Occipital lobe (tissue), 2 donors: Measurements from ENCODE around the gene MEGF11. TPM values are rescaled to one million over a fixed set of nuclear protein-coding genes. Genes with fewer than 3 reads are reported as not detected.
"Not testable (repeated sequence)": the region's sequence is repeated elsewhere in the genome, so short reads cannot be mapped to it uniquely, and the experiment has no call there.

Experiments used
- DNase-seq: peaks from one replicate; lab custom pipeline; 2025; lab: John Stamatoyannopoulos, UW
- total RNA-seq: library from RNA; depleted of rRNA; stranded (reverse); fragments of >200 nt; gene quantifications from one replicate; pipeline ENCODE4 v1.2.3, GENCODE V29; 2014

MEGF11 gene
- total RNA-seq, 1 donor from 2014 or later = 0.78 TPM

DNA sequence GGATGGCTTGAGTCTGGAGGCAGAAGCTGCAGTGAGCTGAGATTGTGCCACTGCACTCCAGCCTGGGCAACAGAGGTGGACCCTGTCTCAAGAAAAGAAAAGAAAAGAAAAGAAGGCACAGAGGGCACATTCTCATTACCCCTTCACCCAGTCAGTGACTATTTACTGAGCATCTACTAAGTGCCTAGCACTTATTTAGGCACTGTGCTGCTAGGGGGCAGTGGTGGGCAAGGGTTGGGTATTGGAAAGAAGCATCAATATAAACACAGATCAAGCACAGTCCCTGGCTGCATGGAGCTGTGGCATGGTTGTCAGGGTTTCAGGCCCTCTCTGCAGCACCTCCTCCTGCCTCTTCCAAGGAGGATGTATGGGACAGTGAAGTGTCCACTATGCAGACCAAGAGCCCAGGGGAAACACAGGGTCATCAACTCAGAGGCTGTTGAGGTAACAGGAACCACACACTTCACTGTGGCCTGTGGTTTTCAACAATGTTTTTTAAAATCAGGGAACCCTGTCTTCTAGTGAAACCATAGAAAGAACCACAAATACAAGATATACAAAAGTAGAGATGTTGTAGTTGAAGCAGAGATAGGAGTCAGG lies 245.8 kb downstream of the MEGF11 start:
- DNase-seq = no peak

DNA sequence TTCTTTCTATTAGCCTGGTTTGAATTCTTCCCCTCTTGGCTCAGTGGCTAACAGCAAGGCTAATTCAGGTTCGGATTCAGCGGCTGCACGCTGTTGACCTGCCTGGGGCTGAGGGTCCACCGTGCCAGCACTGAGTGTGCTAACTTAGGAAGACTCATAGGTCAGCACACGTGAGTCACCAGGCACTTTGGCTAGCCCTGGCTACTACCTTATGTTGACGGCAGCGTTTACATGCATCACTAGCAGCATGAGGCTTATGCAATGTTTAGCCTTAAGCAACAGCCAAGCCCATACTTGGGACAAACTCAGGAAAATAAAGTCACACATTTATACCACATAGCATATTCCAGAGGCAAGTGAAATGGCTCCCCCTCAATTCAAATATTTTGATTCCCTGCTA lies 246.6 kb downstream of the MEGF11 start:
- DNase-seq = no peak

DNA sequence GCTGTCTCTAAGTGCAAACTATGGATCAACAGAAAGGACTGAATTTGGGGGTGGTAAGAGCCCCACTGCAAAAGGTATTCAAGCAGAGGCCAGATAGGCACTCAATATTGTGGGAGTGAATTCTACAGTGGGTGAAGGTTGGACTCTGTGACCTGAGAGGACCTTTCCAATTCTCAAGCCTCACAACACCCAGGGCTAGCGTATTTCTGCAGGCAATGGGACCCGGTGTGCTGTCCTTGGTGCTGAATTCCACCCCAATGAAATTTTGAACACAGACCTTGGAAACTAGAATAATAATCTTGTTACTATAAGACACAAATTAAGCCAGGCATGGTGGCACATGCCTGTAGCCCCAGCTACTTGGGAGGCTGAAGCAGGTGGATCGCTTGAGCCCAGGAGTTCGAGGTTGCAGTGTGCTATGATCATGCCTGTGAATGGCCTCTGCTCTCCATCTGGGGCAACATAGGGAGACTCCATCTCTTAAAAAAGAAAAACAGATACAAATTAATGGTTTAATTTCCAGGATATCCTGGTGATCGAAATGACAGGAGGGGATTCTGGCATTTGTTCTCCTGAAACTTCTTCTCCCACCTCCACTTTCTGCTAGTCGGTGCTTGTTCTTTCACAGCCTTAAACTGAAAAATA lies 248.8 kb downstream of the MEGF11 start:
- no peak for DNase-seq

DNA sequence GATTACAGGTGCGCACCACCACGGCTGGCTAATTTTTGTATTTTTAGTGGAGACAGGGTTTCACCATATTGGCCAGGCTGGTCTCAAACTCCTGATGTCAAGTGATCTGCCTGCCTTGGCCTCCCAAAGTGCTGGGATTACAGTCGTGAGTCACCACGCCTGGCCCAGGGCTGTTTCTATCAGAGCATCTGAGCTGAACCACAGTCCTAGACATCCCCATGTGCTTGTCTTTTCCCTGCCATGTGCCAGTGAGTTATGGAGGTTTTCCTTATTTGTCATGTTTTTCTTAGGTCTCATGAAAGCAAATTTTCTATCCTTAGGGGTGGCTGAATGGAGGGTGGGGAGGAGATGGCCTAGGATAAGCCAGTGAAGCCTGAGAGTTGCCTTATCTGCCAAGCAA lies 250.4 kb downstream of the MEGF11 start:
- DNase-seq = not testable (repeated sequence)

DNA sequence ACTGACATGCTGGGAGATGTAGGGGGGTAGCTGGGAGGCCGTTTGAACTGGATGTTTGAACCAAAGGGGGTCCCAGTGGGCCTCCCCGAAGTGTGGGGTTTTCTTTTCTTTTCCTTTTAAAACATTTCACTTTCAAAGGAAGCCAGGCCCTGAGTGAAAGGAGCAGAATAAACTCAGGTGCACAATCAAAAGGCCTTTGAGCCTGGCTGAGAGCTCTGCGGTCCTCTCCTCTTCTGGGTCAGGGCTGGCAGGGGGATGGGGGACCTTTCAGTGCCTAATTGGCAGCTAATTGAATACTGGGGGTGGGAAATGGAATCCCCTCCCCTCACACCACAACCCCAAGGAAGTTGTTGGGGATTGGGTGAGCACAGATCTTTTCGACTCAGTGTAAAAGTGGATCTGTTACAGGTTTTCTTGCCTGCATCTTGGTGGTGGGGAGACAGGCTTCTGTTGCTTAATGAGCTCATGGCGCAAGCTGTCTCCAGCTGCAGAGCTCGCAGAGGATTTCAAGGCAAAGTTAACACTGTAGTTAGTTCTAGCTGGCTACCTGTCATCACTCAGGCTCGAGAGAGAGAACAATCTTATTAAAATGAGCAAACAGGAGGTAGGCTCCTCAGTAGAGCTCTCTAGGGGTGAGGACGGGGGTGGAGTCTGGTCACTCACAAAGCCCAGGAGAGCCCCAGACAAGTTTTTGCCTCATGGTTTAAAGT lies 251.7 kb downstream of the MEGF11 start:
- DNase-seq = no peak

DNA sequence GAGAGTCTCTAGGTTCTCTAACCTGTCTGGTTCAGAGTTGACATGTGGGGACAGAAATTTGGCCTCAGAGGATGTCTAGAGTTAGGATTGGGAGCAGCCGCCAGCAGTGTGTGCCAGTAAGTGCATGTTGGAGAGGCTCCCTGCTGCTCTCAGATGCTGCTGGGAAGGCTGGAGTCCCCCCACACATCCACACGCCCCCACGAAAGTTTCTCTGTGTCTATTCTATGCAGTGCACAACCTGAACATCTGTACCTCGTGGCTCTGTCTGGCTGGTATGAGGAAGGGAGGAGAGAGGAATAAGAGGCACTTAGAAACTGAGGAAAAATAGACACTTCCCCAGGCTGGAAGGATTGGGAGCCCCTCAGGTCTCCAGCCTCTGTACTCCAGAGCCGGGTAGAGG lies 252.5 kb downstream of the MEGF11 start:
- DNase-seq = no peak

DNA sequence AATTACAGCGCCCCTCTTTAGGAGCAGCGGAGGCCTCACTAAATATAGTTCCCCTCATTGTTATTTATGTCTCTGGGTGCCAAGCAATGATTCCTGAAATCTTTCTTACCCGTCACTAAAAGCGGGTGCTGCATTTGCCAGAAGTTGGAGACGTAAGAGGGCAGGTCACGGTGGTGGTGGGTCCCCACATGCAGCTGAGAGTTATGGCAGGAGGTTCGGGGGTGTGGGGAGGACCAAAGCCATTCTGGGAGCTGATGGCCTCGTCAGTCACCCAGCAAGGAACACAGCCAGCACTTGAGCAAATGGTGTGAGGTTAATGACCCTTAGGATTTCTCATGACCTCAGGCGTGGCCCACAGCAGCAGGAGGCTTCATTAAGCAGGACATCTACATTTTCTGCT lies 255.1 kb downstream of the MEGF11 start:
- DNase-seq = no peak

DNA sequence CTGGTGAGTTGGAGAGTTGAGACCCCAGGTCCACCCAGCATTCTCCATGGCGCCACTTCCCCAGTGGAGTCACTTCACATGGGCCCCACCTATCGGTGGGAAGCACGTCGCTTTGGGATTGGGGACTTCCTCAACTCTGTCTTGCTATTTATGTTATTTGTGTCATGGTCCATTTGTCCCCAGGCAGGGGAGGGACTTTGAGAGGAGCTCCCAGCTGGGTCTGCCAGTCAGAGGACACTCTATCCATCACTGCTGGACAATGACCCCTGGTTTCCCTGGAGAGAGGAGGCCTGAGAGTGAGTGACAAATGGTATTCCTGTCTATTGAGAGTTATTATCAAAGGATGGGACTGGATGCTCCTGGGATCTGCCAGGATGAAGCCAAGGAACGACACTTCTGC lies 256.6 kb downstream of the MEGF11 start:
- no peak for DNase-seq

DNA sequence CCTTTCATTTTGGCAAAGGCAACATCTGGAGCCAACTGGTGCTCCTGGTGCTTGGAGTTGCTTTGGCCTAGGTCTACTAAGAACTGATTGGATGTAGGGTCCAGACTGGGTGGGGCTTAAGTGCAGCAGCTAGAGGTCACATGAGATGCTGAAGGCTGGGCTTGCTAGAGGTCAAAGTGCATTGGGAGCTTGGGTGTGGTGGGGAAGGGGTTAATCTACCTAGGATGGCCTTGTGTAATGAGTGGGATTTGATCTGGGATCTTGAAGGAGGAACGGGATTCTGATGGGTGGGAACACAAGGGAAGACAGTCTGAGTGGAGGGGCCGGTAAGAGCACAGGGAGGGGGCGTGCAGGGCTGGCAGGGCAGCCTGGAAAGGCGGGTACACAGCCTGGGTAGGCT lies 258.7 kb downstream of the MEGF11 start:
- DNase-seq = no peak

DNA sequence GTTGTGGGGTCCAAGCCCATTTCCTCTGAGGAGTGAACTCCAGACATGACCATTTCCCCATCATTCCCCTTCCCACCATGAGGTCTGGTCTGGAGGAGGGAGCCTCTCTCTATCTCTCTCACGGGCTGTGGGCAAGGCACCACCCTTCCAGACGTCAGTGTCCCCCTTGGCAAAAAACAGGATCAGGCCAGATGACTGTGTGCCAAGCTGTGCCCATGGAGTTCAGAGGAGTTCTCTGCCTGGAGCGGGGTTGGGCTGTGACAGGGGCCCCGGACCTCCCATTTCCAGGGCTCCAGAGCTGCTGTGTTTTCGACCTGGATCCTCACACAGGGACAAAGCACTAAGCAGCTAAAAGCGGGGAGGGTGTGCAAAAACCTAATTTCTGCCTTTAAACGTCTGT lies 259.8 kb downstream of the MEGF11 start:
- DNase-seq = no peak

DNA sequence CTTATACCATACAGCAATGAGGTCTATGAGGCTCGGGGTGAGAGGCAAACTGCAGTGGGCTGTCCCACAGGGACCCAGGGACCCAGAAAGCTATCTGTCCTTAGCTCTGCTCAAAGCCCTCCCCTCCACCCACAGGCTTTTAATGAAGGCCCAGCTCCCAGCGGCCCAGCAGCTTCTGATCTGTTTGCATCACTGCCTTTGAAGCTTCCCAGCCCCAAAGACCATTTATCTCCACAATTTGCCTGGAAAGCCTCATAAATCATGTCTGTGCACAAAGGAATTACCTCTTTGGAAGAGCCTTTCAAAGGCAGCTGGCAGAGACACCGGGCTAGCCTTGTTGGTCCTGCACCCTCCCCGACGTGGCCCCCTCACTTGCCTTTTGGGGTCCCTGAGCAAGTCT lies 260.3 kb downstream of the MEGF11 start:
- no peak for DNase-seq

DNA sequence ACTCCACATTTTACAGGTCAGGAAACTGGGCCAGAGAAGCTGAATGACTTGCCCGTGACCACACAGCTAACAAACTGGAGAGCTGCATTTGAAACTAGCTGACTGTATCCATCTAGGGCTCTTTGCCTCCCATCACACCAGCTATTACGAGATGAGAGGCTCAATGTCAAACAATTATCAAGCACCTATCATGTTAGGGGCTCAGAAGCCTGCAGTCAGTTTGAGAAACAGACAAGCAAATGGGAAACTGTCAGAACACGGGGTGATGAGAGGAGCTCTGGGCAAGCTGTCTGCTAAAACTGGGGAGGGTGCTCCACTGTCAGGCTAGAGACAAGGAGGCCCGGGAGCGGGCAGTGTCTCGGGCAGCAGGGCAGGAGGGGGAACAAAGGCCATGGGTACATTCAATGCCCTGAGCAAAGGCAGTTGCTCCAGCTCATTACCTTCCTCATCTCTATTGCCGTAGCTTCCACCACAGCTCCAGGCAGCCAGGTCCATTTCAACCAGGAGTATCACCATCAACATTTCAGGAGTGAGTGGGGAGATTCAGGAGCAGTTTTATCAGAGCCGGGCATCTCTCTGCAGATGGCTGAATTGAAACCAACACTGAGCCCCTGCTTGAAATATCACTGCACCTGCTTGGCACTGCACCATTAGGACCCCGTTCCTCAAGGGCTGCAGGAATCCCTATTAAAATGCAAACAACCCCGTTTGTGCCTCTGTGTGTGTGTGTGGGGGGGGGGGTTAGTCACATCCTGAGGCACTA lies 261.6 kb downstream of the MEGF11 start:
- no peak for DNase-seq

DNA sequence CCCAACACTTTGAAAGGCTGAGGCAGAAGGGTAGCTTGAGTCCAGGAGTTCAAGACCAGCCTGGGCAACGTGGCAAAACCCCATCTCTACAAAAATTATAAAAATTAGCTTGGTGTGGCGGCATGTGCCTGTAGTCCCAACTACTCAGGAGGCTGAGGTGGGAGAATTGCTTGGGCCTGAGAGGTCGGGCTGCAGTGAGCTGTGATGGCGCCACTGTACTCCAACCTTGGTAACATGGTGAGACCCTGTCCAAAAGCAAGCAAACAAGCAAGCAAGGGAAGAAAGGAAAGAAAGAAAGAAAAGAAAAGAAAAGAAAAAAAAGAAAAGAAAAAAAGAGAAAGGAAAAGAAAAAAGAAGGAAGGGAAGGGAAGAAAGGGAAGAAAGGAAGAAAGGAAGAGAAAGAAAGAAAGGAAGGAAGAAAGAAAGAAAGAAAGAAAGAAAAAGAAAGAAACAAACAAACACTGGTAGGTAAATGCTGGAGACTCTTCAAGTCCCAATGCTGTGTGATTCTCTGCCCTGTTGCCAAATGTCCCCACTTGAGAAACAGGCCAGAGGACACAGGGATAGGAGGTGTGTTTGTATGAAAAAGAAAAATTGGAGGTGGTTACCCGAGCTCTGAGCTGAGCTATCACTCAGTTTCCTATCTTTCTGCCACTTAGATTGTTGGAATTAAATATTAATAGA lies 263.1 kb downstream of the MEGF11 start:
- no peak for DNase-seq

DNA sequence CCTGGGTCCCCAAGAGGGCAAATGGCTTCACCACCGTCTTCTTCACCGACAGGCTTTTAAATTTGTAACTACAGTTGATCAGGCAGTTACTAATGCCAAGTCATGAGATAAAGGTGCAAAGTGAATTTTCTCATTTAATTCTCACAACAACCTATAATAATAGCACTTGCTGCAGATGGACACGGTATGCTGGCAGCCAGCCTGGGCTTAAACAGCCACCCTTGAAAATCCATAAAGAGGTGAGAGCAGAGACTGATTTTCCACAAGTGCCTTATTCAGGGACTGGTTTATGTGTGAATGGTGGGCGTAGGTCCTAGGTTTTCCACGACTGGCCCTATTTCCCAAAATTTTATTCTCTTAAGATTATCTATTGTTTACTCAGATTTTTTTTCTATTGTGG lies 266.4 kb downstream of the MEGF11 start:
- no peak for DNase-seq

DNA sequence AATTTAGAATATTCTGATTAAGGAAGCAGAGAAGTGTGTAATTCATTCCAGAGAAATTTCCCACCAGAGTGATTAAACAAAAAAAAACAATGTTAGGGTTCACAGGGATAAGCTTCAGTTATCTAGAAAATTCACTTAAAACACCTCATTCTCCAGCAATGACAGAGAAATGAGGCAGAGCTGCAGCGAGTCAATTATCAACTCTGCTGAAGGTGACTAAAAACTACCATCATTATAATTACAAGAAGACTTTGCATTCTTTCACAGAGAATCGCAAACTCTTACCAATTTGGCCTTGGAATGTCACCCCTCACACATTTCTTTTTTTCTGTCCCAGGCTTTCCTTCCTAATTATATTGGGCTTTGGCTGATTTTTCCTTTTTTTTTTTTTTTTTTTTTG lies 267.1 kb downstream of the MEGF11 start:
- no peak for DNase-seq

DNA sequence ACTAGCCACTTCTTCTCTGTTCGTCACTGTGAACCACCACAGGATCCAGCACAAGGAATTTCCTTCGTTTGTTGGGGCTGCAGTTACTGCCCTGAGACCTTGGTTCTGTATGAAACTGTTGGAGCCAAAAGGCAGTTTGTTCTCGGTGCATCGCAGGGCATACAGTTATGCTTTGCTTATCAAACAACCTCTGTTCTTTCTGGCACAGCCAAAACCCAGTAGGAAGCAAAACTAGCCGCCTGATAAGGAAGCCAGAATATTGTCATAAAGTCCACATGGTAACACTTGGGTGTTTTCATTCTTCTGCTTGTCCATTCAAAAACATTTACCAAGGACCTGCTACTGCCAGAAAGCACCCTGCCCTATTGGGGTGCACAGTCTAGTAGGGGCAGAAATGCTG lies 268.2 kb downstream of the MEGF11 start:
- DNase-seq = no peak

DNA sequence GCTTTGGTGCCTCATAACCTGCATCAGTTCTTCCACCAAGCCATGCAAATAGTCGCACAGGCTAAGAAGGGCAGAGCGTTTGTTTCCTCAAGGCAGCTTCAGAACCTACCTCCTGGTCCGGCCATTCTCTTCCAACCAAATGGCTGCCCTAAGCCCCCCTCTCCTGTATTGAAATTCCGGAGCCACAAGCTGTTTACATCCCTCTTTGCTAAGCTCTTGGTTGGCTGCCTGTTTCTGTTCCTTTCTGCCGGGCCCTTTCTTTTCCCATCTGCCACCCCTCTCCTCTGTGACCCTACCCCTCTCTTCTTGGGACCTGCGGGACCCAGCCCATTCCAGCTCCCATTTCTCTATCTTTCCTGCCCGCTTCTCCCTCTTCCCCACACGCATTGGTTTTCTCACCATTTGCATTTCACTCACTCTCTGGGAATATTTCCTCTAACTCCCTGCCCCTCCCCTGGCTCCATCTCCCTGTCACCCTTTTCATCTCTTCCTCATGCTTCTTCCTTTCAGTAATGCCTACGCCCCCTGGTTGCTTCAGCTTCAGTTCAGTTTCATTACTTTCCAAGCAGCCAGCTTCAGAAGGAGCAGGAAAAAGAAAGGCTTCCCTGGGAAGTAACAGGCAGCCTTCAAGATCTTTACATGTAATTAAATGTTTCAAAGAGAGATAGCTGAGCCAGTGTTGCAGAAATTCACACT lies 270.8 kb downstream of the MEGF11 start:
- DNase-seq = no peak

DNA sequence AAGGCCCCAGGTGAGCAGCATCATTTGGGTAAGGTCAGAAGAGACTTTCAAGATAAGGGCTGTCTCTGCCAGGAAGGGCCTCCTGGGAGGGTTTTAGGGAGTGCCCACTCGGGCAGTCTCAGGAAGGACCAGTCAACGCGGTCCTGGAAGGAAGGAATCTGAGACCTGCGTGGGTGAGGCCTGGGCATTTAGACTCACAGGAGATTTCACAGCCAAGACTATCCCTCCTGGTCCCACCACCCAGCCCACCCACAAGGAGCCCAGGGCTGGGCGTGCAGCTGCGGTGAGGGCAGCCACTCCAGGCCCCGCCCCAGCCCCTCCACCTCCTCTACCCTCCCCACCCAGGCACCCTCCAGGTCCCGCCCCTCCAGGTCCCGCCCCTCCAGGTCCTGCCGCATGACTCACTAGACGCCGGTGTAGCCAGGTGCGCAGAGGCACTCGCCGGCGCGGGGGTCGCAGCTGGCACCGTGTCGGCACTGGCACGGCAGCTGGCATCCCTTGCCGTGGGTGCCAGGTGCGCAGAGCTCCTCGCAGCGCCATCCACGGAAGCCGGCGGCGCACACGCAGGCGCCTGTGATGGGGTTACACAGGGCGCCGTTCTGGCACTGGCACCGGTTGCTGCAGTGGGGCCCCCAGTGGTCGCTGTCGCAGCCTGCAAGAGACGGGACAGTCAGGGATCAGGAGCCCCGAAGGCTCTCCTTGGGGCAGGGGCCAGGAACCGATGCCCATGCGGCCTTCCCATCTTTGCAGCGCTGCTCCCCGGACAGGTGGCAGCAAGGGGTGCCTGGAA lies 271.5 kb downstream of the MEGF11 start:
- peak; percentile 21 for DNase-seq

DNA sequence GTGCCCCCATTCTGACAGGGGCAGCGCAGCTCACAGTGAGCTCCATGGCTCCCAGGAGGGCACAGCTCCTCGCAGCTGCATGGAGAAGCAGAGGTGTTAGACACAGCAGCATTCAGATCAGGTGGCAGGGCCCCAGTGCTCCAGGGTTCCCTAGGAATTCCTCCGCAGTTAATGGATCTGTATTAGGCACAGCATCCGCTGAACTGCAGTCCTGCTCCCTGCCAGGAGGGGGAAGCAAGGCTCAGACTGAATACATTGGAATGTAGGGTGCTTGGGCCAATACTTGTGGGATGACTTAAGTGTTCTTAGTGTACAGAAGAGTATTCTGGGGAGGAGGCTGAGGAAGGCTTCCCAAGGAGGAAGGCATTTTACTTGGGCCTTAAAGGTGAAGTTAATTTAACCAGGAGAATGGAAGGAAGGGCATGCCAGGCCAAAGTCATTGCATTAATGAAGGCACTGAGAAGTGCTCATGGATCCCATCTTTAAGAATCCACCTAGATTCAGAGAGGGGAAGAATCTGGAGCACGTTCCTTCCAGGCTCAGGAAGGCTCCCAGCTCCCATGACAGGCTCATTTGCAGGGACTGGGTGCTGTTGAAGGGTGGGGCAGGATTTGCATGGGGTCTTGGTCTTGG lies 272.6 kb downstream of the MEGF11 start:
- DNase-seq = no peak

DNA sequence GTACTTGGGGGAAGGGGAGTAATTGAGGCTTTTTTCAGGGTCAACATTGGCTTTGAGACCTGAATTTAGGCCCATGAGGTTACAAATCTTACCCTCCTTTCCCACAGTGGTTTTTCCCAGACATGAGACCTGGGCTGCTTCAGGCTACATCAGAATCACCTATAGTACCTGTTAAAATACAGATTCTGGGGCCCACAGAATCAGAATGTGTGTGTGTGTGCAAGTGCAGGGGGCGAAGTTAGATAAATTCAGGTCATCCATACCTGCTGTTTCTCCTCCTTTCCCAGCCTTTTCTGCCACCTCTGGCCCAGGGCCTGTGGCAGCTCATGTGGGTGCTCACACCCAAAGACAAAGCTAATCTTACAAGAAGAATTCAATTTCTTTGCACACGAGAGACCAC lies 273.7 kb downstream of the MEGF11 start:
- DNase-seq = no peak
